Measurements from ENCODE around the gene DMXL2.

Gene DMXL2

GRCh38 chr15:51624022-51624421, 1.5 kb upstream of the DMXL2 start:
- Histone ChIP-seq H3K27ac (ENCODE audit: low read length) (no peak overlapping the region), H3K4me2 (ENCODE audit: insufficient read depth, low read length) (peak overlapping the region; percentile 86; the same call in 1 of the 2 replicates), H3K4me3 (ENCODE audit: low read depth in 1 of 2, low read length in 2 of 2) (no peak overlapping the region), H3K27me3 (ENCODE audit: insufficient read depth, low read length, poor library complexity) (no peaks in the 10 kb centered on the region), H3K79me2 (ENCODE audit: insufficient read depth, low read length) (peaks cover 29% of the 10 kb centered on the region), H2AFZ (ENCODE audit: low read depth, low read length) (no peak overlapping the region; the same call in 1 of the 2 replicates), H3K9ac (ENCODE audit: low read depth, low read length) (no peak overlapping the region), H3K36me3 (ENCODE audit: insufficient read depth, low read length) (no peaks in the 10 kb centered on the region), H4K20me1 (ENCODE audit: insufficient read depth, low read length) (no peaks in the 10 kb centered on the region; the same call in 1 of the 2 replicates), H3K9me3 (ENCODE audit: insufficient read depth, low read length, severe bottlenecking) (no peaks in the 10 kb centered on the region), H3K4me1 (ENCODE audit: insufficient read depth, low read length) (peaks cover 39% of the 10 kb centered on the region)
- DNase-seq = no peak
- ATAC-seq (ENCODE audit: insufficient read depth, low read depth) = no peak
- TF ChIP-seq CTCF (IDR thresholded peaks at IDR 0.05; ENCODE audit: borderline replicate concordance, extremely low read depth, low read length, poor library complexity, severe bottlenecking) (no peak), EZH2 (IDR thresholded peaks at IDR 0.05; ENCODE audit: borderline replicate concordance, low read depth, low read length, severe bottlenecking) (no peak)

- Histone ChIP-seq H3K36me3 (ENCODE audit: insufficient read depth, low read length) (no peaks in the 10 kb centered on the region), H2AFZ (ENCODE audit: low read depth, low read length) (peak overlapping the region; percentile 68), H3K27me3 (ENCODE audit: insufficient read depth, low read length, poor library complexity) (no peaks in the 10 kb centered on the region), H3K4me3 (ENCODE audit: low read depth in 1 of 2, low read length in 2 of 2) (peak overlapping the region; percentile 44 to 66; a peak in 3 of 4 replicates), H3K27ac (ENCODE audit: low read length) (peak overlapping the region; percentile 56), H3K9me3 (ENCODE audit: insufficient read depth, low read length, severe bottlenecking) (no peaks in the 10 kb centered on the region), H3K4me1 (ENCODE audit: insufficient read depth, low read length) (peaks cover 40% of the 10 kb centered on the region), H3K4me2 (ENCODE audit: insufficient read depth, low read length) (peak overlapping the region; percentile 86), H3K79me2 (ENCODE audit: insufficient read depth, low read length) (peaks cover 30% of the 10 kb centered on the region), H3K9ac (ENCODE audit: low read depth, low read length) (peak overlapping the region; percentile 67), H4K20me1 (ENCODE audit: insufficient read depth, low read length) (no peaks in the 10 kb centered on the region; the same call in 1 of the 2 replicates)
- no peak for TF ChIP-seq CTCF (IDR thresholded peaks at IDR 0.05; ENCODE audit: borderline replicate concordance, extremely low read depth, low read length, poor library complexity, severe bottlenecking)
- no peak for TF ChIP-seq EZH2 (IDR thresholded peaks at IDR 0.05; ENCODE audit: borderline replicate concordance, low read depth, low read length, severe bottlenecking)
- no peak for DNase-seq
- ATAC-seq (ENCODE audit: insufficient read depth, low read depth) = no peak
Measured at GRCh38 chr15:51623386-51623938, 891 bp upstream of the DMXL2 start.

DNA sequence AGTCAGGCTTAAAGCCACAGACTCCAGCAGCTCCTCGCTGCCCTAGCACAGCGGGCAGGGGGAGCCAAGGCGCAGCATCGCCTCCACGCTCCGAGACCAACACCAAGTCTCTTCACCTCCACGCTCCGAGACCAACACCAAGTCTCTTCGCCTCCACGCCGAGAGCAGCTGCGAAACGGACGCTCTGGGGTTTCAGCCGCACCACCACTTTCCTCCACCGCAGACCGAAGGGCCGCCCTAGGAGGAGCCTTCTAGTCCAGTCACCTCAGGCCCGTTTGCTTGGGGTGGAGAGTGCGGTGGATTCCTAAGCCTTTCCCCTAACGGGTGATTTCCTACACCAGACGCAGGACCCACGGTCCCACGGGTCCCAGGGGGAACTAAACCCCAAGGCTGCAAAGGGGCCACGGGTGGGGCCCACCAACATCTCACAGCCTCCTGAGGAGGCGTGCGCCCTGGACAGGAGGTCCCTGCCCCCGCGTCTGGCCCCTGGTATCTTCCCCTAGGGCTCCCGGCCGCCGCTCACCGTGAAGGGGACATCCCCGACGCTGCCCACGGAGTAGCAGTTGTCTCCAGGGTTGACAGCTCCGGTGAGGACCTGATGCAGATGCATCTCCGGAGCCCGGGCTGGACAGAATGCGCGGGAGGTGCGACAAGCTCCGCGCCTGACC, 501 bp downstream of the DMXL2 start:
- Histone ChIP-seq H3K4me1 (ENCODE audit: insufficient read depth, low read length) (peaks cover 40% of the 10 kb centered on the region), H3K9ac (ENCODE audit: low read depth, low read length) (peak overlapping the region; percentile 67), H3K36me3 (ENCODE audit: insufficient read depth, low read length) (no peaks in the 10 kb centered on the region), H3K27me3 (ENCODE audit: insufficient read depth, low read length, poor library complexity) (no peaks in the 10 kb centered on the region), H3K4me2 (ENCODE audit: insufficient read depth, low read length) (peak overlapping the region; percentile 86), H4K20me1 (ENCODE audit: insufficient read depth, low read length) (no peaks in the 10 kb centered on the region; the same call in 1 of the 2 replicates), H3K79me2 (ENCODE audit: insufficient read depth, low read length) (peaks cover 41% of the 10 kb centered on the region), H3K9me3 (ENCODE audit: insufficient read depth, low read length, severe bottlenecking) (no peaks in the 10 kb centered on the region), H3K27ac (ENCODE audit: low read length) (peak overlapping the region; percentile 56), H2AFZ (ENCODE audit: low read depth, low read length) (peak overlapping the region; percentile 68), H3K4me3 (ENCODE audit: low read depth in 1 of 2, low read length in 2 of 2) (peak overlapping the region; percentile 44 to 66; a peak in 3 of 4 replicates)
- ATAC-seq (ENCODE audit: insufficient read depth, low read depth) (peak; percentile 55), DNase-seq (peak; percentile 53)
- TF ChIP-seq CTCF (IDR thresholded peaks at IDR 0.05; ENCODE audit: borderline replicate concordance, extremely low read depth, low read length, poor library complexity, severe bottlenecking) = peak; percentile 35
- TF ChIP-seq EZH2 (IDR thresholded peaks at IDR 0.05; ENCODE audit: borderline replicate concordance, low read depth, low read length, severe bottlenecking) = no peak

Data from DND-41 (cell line).